Mammary epithelial cell (primary cell): Measurements from ENCODE around the gene ARNT2.

Experiments
- EZH2 ChIP-seq: IDR thresholded peaks from 2 replicates; pipeline ENCODE4 v1.6.1; 2012; ENCODE audit warnings: low read length, inconsistent platforms, borderline replicate concordance
- TF ChIP-seq, protein P1 (sequence below), 2 donors: IDR thresholded peaks in 1 of 2; conservative IDR thresholded peaks in 1 of 2; 2 replicates each; pipeline ENCODE4 v1.5.1; 2011 to 2012; ENCODE audit warnings: inconsistent platforms in 2 of 2, low read length in 2 of 2, mild to moderate bottlenecking in 2 of 2, control low read depth in 1 of 2, low read depth in 1 of 2; ENCODE audit not compliant: insufficient read depth in 1 of 2; ENCODE audit errors: extremely low read depth in 1 of 2

DNA sequence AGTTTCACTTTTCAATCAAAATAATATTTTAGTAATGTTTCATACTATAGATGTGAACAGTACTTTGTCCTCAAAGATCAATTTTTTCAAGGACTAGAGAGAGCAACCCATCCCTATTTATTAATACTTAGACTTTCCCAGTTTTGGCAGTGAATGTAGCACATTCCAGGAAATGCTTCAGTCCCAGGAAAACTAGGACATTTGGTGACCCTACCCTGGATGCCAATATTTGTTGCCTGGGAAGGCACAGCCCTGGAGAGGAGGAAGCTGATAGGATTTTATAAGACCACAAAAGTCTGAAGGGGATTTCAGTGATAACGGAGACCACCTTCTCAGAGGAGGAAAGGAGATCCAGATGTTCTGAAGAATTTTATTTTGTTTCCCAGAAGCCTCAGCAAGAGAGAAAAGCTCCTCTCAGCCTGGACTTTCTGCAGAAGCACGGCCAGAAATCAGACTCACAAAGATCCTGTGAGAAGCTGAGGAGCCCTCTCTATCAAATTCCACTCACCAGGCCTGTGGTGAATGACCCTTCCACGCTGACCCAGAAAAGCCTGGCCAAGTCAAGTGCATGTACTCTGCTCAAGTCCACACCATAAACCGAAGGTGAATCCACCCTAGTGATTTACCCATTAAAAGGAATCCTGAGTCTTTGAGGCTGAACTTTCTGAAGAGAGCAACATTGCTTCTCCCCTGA is 203.3 kb downstream of the ARNT2 start:
- TF ChIP-seq, protein P1, sequence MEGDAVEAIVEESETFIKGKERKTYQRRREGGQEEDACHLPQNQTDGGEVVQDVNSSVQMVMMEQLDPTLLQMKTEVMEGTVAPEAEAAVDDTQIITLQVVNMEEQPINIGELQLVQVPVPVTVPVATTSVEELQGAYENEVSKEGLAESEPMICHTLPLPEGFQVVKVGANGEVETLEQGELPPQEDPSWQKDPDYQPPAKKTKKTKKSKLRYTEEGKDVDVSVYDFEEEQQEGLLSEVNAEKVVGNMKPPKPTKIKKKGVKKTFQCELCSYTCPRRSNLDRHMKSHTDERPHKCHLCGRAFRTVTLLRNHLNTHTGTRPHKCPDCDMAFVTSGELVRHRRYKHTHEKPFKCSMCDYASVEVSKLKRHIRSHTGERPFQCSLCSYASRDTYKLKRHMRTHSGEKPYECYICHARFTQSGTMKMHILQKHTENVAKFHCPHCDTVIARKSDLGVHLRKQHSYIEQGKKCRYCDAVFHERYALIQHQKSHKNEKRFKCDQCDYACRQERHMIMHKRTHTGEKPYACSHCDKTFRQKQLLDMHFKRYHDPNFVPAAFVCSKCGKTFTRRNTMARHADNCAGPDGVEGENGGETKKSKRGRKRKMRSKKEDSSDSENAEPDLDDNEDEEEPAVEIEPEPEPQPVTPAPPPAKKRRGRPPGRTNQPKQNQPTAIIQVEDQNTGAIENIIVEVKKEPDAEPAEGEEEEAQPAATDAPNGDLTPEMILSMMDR (conservative IDR thresholded peaks at IDR 0.05 in 1 of 2, IDR thresholded peaks at IDR 0.05 in 1 of 2; ENCODE audit: extremely low read depth in 1 of 2, insufficient read depth in 1 of 2, low read depth in 1 of 2, low read length in 2 of 2): no peak
- TF ChIP-seq EZH2: no peak
